ENCODE data around the gene ELF5. TPM values are rescaled to one million over a fixed set of nuclear protein-coding genes. Genes with fewer than 3 reads are reported as not detected.

The ELF5 gene
- total and polyA plus RNA-seq, 2 donors (not counting 1 experiment from before 2014, with no cell fraction given) = not detected

GRCh38 chr11:34439610-34440198 is 73.9 kb downstream of the ELF5 start:
- no peak overlapping the region for H2AFZ ChIP-seq (ENCODE audit: low read length)
- H3K27me3 ChIP-seq (ENCODE audit: control insufficient read depth, insufficient read depth, low read length) = no peaks in the 10 kb centered on the region
- H3K4me1 ChIP-seq (ENCODE audit: control insufficient read depth, extremely low read depth, insufficient read depth, low read length) = peaks cover 2% of the 10 kb centered on the region
- H4K20me1 ChIP-seq (ENCODE audit: control insufficient read depth, extremely low read depth, insufficient read depth, low read length) = no peaks in the 10 kb centered on the region
- H3K9me3 ChIP-seq (ENCODE audit: control insufficient read depth, insufficient read depth, low read depth, low read length) = no peaks in the 10 kb centered on the region
- TF ChIP-seq EZH2 (IDR thresholded peaks at IDR 0.05; ENCODE audit: low read length, missing control alignments) = no peak
- TF ChIP-seq, protein P1, sequence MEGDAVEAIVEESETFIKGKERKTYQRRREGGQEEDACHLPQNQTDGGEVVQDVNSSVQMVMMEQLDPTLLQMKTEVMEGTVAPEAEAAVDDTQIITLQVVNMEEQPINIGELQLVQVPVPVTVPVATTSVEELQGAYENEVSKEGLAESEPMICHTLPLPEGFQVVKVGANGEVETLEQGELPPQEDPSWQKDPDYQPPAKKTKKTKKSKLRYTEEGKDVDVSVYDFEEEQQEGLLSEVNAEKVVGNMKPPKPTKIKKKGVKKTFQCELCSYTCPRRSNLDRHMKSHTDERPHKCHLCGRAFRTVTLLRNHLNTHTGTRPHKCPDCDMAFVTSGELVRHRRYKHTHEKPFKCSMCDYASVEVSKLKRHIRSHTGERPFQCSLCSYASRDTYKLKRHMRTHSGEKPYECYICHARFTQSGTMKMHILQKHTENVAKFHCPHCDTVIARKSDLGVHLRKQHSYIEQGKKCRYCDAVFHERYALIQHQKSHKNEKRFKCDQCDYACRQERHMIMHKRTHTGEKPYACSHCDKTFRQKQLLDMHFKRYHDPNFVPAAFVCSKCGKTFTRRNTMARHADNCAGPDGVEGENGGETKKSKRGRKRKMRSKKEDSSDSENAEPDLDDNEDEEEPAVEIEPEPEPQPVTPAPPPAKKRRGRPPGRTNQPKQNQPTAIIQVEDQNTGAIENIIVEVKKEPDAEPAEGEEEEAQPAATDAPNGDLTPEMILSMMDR (conservative IDR thresholded peaks at IDR 0.05 in 1 of 2, IDR thresholded peaks at IDR 0.05 in 1 of 2; ENCODE audit: low read depth in 1 of 2, low read length in 2 of 2) = no peak
- H3K9ac ChIP-seq (ENCODE audit: insufficient read depth, low read length) = no peak overlapping the region
- H3K36me3 ChIP-seq (ENCODE audit: control insufficient read depth, insufficient read depth, low read length) = no peaks in the 10 kb centered on the region
- H3K79me2 ChIP-seq (ENCODE audit: control insufficient read depth, insufficient read depth, low read length) = peaks cover 20% of the 10 kb centered on the region
- H3K4me2 ChIP-seq (ENCODE audit: extremely low read depth, insufficient read depth, low read length) = peak overlapping the region; percentile 96
- H3K4me3 ChIP-seq (replicated peaks in 1 of 4; ENCODE audit: control extremely low read depth in 1 of 4, insufficient read depth in 1 of 4, low read depth in 3 of 4, low read length in 4 of 4) = peak overlapping the region; percentile 83 to 99 (median 90)
- H3K27ac ChIP-seq (ENCODE audit: insufficient read depth, low read length) = peak overlapping the region; percentile 84
- DNase-seq (ENCODE audit: low read depth in 2 of 2) = no peak

DNA sequence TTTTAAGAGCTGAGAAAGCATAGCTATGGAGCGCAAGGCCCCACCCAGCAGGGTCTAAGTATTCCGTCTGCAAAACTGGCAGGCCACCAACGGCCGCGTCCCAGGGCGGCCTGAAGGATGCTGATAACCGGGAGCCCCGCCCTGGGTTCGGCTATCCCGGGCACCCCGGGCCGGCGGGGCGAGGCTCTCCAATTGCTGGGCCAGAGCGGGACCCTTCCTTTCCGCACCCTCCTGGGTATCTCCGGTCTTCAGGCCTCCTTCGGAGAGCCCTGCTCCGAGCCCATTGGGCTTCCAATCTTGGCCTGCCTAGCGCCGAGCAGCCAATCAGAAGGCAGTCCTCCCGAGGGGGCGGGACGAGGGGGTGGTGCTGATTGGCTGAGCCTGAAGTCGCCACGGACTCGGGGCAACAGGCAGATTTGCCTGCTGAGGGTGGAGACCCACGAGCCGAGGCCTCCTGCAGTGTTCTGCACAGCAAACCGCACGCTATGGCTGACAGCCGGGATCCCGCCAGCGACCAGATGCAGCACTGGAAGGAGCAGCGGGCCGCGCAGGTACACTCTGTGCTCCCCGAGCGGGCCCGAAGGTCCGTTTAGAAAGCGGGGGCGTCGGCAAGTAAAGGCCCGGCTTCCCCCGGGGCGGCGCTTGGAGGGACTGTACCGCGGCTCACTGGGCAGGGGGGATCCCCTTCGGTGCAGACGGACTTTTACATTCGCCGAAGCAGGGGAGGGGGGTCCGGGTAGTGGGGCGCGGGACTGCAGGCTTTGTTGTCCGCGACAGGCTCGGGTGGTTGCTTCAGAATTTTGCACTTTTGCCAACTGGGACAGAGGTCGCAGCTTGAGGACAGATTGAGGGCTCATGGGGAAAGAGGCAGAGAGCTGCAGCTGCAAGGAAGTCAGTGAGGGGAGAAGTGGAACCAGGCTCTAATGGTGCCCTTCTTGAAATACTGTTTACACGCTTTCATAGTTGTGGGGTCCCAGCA is 74.8 kb downstream of the ELF5 start, which contains the start of gene CAT:
Gene CAT, plus strand, starts transcription at position 406 of the 979 bp plus-strand sequence. Its CDS starts 80 bp downstream, at position 486.
- H2AFZ ChIP-seq (ENCODE audit: low read length) = peak within 1 kb of the TSS; percentile 88
- no peaks in the 10 kb centered on the region for H3K36me3 ChIP-seq (ENCODE audit: control insufficient read depth, insufficient read depth, low read length)
- no peaks in the 10 kb centered on the region for H3K27me3 ChIP-seq (ENCODE audit: control insufficient read depth, insufficient read depth, low read length)
- peaks cover 2% of the 10 kb centered on the region for H3K4me1 ChIP-seq (ENCODE audit: control insufficient read depth, extremely low read depth, insufficient read depth, low read length)
- TF ChIP-seq, protein P1 (conservative IDR thresholded peaks at IDR 0.05 in 1 of 2, IDR thresholded peaks at IDR 0.05 in 1 of 2; ENCODE audit: low read depth in 1 of 2, low read length in 2 of 2) = no peak
- TF ChIP-seq EZH2 (IDR thresholded peaks at IDR 0.05; ENCODE audit: low read length, missing control alignments) = no peak
- H4K20me1 ChIP-seq (ENCODE audit: control insufficient read depth, extremely low read depth, insufficient read depth, low read length) = no peaks in the 10 kb centered on the region
- H3K79me2 ChIP-seq (ENCODE audit: control insufficient read depth, insufficient read depth, low read length) = peaks cover 20% of the 10 kb centered on the region
- peak within 1 kb of the TSS; percentile 84 for H3K27ac ChIP-seq (ENCODE audit: insufficient read depth, low read length)
- peak within 1 kb of the TSS; percentile 96 for H3K4me2 ChIP-seq (ENCODE audit: extremely low read depth, insufficient read depth, low read length)
- no peaks in the 10 kb centered on the region for H3K9me3 ChIP-seq (ENCODE audit: control insufficient read depth, insufficient read depth, low read depth, low read length)
- peak within 1 kb of the TSS; percentile 81 for H3K9ac ChIP-seq (ENCODE audit: insufficient read depth, low read length)
- H3K4me3 ChIP-seq (replicated peaks in 1 of 4; ENCODE audit: control extremely low read depth in 1 of 4, insufficient read depth in 1 of 4, low read depth in 3 of 4, low read length in 4 of 4) = peak within 1 kb of the TSS; percentile 83 to 99 (median 90)
- peak; percentile 98 for DNase-seq (ENCODE audit: low read depth in 2 of 2)
